ENCODE results near the gene TLR9.

- TF ChIP-seq POLR2A (IDR thresholded peaks at IDR 0.05), result no peak
- no peak for TF ChIP-seq CTCF (IDR thresholded peaks at IDR 0.05)
Observed at GRCh38 chr3:52230889-52231499, 5.5 kb upstream of the TLR9 start.
